ENCODE measurements around the gene STUM.
"Not testable (repeated sequence)": the region's sequence is repeated elsewhere in the genome, so short reads cannot be mapped to it uniquely, and the experiment has no call there.

STUM gene

DNA sequence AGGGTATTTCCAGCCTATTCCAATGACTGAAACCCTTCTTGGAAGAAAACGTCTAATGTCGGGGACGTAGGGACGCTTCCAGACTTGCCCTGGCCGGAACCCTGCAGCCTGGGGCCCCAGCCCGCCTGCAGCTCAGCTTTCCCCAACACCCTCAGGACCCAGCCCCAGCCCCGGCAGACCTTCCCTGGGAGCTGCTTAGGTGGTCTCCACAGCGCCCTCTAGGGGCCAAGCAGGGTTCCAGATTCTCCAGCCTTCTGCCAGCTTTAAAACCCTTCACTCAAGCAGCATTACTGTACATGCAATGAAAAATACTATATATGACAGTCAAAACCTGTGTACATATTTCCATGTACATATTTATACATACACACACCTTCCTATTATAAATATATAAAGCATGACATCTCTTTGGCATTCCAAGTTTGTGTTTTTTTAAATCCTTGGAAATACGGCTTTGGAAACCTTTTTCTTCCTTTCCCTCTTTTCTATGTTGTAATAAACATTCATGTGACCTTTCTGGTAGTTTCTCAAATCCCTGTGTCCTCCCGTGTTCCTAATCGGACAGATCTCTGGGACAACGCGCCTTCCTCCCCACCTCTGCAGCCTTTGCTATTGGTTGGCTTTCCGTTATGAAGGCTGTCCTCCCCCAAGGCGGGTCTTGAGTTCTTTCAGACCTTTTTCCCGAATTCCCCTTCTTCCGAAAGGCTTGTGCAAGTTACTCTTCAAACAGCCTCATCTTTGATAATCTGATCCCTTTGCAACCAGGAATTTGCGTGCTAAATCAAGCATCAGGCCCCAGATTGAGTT, 60.3 kb downstream of the STUM start:
- no peaks in the 10 kb centered on the region for H4K20me1 ChIP-seq
- TF ChIP-seq Cebpa-rat (IDR thresholded peaks at IDR 0.05) = no peak
- no peaks in the 10 kb centered on the region for H3K27me3 ChIP-seq
- H3K36me3 ChIP-seq = no peaks in the 10 kb centered on the region
- peak overlapping the region in 5 of 11 experiments; percentile 15 to 70 (median 66); a peak in 9 of 22 replicates for H3K27ac ChIP-seq
- H3K9me3 ChIP-seq (replicated peaks in 1 of 11) = no peaks in the 10 kb centered on the region
- H3K4me3 ChIP-seq = peak overlapping the region in 1 of 10 experiments; percentile 39; a peak in 1 of 20 replicates
- peaks cover 8 to 60% (median 40%) of the 10 kb centered on the region in 10 experiments; a peak in 18 of 20 replicates for H3K4me1 ChIP-seq
- H3K9ac ChIP-seq = peak overlapping the region in 4 of 11 experiments; percentile 22 to 56 (median 46); a peak in 5 of 22 replicates
- peak overlapping the region in 9 of 11 experiments; percentile 45 to 90 (median 78); a peak in 18 of 22 replicates for H3K4me2 ChIP-seq

GRCh38 chr1:226609836-226610455, 61.4 kb downstream of the STUM start:
- H3K9ac ChIP-seq = peak overlapping the region in 4 of 11 experiments; percentile 22 to 56 (median 39); a peak in 4 of 22 replicates
- no peaks in the 10 kb centered on the region for H4K20me1 ChIP-seq
- no peaks in the 10 kb centered on the region for H3K36me3 ChIP-seq
- H3K4me1 ChIP-seq = peaks cover 8 to 50% (median 33%) of the 10 kb centered on the region in 10 experiments; a peak in 18 of 20 replicates
- no peaks in the 10 kb centered on the region for H3K9me3 ChIP-seq (replicated peaks in 1 of 11)
- TF ChIP-seq Cebpa-rat (IDR thresholded peaks at IDR 0.05) = peak in 5 of 11 experiments; percentile 36 to 91 (median 64); a peak in 8 of 22 replicates
- no peaks in the 10 kb centered on the region for H3K27me3 ChIP-seq
- peak overlapping the region in 1 of 10 experiments; percentile 39; a peak in 1 of 20 replicates for H3K4me3 ChIP-seq
- H3K4me2 ChIP-seq = peak overlapping the region in 9 of 11 experiments; percentile 45 to 90 (median 78); a peak in 18 of 22 replicates
- peak overlapping the region in 6 of 11 experiments; percentile 1 to 70 (median 60); a peak in 9 of 22 replicates for H3K27ac ChIP-seq

GRCh38 chr1:226610671-226611070, 62.1 kb downstream of the STUM start:
- Histone ChIP-seq H3K9me3 (replicated peaks in 1 of 11) (peaks cover 0 to 6% (median under 1%) of the 10 kb centered on the region in 11 experiments; a peak in 10 of 22 replicates), H3K9ac (peak overlapping the region in 3 of 11 experiments; percentile 31 to 45 (median 42); a peak in 3 of 22 replicates), H3K36me3 (no peaks in the 10 kb centered on the region), H3K4me1 (peaks cover 8 to 42% (median 32%) of the 10 kb centered on the region in 10 experiments; a peak in 18 of 20 replicates), H3K27ac (peak overlapping the region in 5 of 11 experiments; percentile 1 to 70 (median 62); a peak in 8 of 22 replicates), H4K20me1 (no peaks in the 10 kb centered on the region), H3K4me3 (no peak overlapping the region), H3K27me3 (no peaks in the 10 kb centered on the region), H3K4me2 (peak overlapping the region in 8 of 11 experiments; percentile 72 to 90 (median 80); a peak in 16 of 22 replicates)
- TF ChIP-seq Cebpa-rat (IDR thresholded peaks at IDR 0.05) = no peak

- Histone ChIP-seq H3K27ac (peak overlapping the region in 2 of 11 experiments; percentile 62 to 70; a peak in 2 of 22 replicates), H4K20me1 (no peaks in the 10 kb centered on the region), H3K4me1 (peaks cover 8 to 42% (median 32%) of the 10 kb centered on the region in 10 experiments; a peak in 18 of 20 replicates), H3K4me3 (no peak overlapping the region), H3K9ac (no peak overlapping the region), H3K9me3 (replicated peaks in 1 of 11) (peaks cover 5 to 12% (median 7%) of the 10 kb centered on the region in 11 experiments), H3K4me2 (peak overlapping the region in 8 of 11 experiments; percentile 72 to 90 (median 80); a peak in 13 of 22 replicates), H3K36me3 (no peaks in the 10 kb centered on the region), H3K27me3 (no peaks in the 10 kb centered on the region)
- no peak for TF ChIP-seq Cebpa-rat (IDR thresholded peaks at IDR 0.05)
These were observed 62.7 kb downstream of the STUM start for GRCh38 chr1:226611301-226611700.

GRCh38 chr1:226611980-226612379, 63.4 kb downstream of the STUM start:
- not testable (repeated sequence) for H3K27me3 ChIP-seq, H3K27ac ChIP-seq, H3K4me2 ChIP-seq, H3K36me3 ChIP-seq, H3K9ac ChIP-seq, H3K4me3 ChIP-seq, H4K20me1 ChIP-seq
- Histone ChIP-seq H3K9me3 (replicated peaks in 1 of 11) (peaks cover 12 to 19% (median 14%) of the 10 kb centered on the region in 11 experiments), H3K4me1 (peaks cover 8 to 42% (median 32%) of the 10 kb centered on the region in 10 experiments; a peak in 18 of 20 replicates)

DNA sequence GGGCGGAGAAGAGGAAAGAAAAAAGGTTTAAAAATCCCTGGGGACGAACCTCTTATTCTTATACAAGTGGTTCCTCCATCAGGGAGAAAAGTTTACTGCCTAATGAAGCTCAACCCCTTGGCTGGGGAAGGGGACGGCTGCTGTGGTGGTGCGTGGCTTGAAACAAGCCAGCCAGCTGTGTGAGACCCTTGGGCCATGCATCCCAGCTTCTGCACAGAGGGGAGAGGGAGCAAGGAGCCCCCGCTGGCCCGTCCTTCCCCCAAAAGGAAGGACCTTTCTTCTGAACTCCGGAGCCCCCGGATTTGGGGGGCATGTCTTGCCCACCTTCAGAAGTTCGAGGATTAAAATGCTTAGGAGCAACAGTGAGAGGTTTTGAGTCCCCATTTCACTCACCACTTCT, 67.3 kb downstream of the STUM start:
- H3K36me3 ChIP-seq = no peaks in the 10 kb centered on the region
- H3K4me2 ChIP-seq = peak overlapping the region in 2 of 11 experiments; percentile 10 to 35; a peak in 2 of 22 replicates
- no peaks in the 10 kb centered on the region for H4K20me1 ChIP-seq
- no peak overlapping the region for H3K4me3 ChIP-seq
- H3K9ac ChIP-seq = no peak overlapping the region
- H3K27me3 ChIP-seq = no peaks in the 10 kb centered on the region
- no peak for TF ChIP-seq Cebpa-rat (IDR thresholded peaks at IDR 0.05)
- H3K27ac ChIP-seq = no peak overlapping the region
- peaks cover 14 to 21% (median 17%) of the 10 kb centered on the region in 11 experiments for H3K9me3 ChIP-seq (replicated peaks in 1 of 11)
- peaks cover 0 to 10% (median 5%) of the 10 kb centered on the region in 10 experiments; a peak in 14 of 20 replicates for H3K4me1 ChIP-seq

DNA sequence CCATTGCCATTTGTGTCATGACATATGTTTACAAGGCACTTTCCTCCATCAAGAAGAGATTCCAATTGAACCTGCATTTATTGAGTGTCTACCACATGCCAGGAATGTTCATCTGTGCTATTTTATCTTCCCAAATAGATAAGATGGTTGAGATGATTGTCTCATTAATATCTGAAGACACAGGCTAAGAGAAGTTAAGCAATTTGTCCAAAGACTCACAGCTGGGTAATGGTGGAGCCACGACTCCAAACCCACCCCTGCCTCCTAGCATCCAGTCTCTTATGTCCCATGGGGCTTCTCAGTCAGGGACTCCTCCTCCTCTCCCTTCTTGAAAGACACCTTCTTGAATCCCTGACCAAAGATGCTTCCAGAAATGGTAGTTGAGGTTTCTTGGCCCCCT, 68.1 kb downstream of the STUM start:
- Histone ChIP-seq H3K27ac (no peak overlapping the region), H3K4me3 (no peak overlapping the region), H4K20me1 (no peaks in the 10 kb centered on the region), H3K9me3 (replicated peaks in 1 of 11) (peaks cover 14 to 21% (median 17%) of the 10 kb centered on the region in 11 experiments), H3K9ac (no peak overlapping the region), H3K4me2 (no peak overlapping the region), H3K36me3 (no peaks in the 10 kb centered on the region), H3K27me3 (no peaks in the 10 kb centered on the region), H3K4me1 (peaks cover 0 to 2% (median 0%) of the 10 kb centered on the region in 10 experiments; a peak in 2 of 20 replicates)
- no peak for TF ChIP-seq Cebpa-rat (IDR thresholded peaks at IDR 0.05)

GRCh38 chr1:226617109-226617508, 68.5 kb downstream of the STUM start:
- H3K27ac ChIP-seq = no peak overlapping the region
- H3K27me3 ChIP-seq = no peaks in the 10 kb centered on the region
- H3K4me1 ChIP-seq = no peaks in the 10 kb centered on the region; a peak in 1 of 20 replicates
- H3K9me3 ChIP-seq (replicated peaks in 1 of 11) = peaks cover 15 to 25% (median 21%) of the 10 kb centered on the region in 11 experiments
- no peaks in the 10 kb centered on the region for H4K20me1 ChIP-seq
- no peak for TF ChIP-seq Cebpa-rat (IDR thresholded peaks at IDR 0.05)
- no peak overlapping the region for H3K9ac ChIP-seq
- H3K36me3 ChIP-seq = no peaks in the 10 kb centered on the region
- H3K4me2 ChIP-seq = no peak overlapping the region
- no peak overlapping the region for H3K4me3 ChIP-seq

- not testable (repeated sequence) for H3K27me3 ChIP-seq, H3K4me2 ChIP-seq, H4K20me1 ChIP-seq
These were observed 69.2 kb downstream of the STUM start for GRCh38 chr1:226617719-226618118.

More at GRCh38 chr1:226617719-226618118, 69.2 kb downstream of the STUM start:
- H3K9me3 ChIP-seq (replicated peaks in 1 of 11) = peaks cover 20 to 30% (median 26%) of the 10 kb centered on the region in 11 experiments
- H3K27ac ChIP-seq, H3K36me3 ChIP-seq, H3K4me3 ChIP-seq, H3K9ac ChIP-seq, H3K4me1 ChIP-seq: not testable (repeated sequence)

All from BLaER1 treated with 17β-estradiol and CSF1 and Interleukin-3, amounts not matched to agents 10 nM and 100 nM (cell line).